BJ (cell line): ENCODE results near the gene GRIK1. TPM values are rescaled to one million over a fixed set of nuclear protein-coding genes. Genes with fewer than 3 reads are reported as not detected.

Experiments
- CTCF ChIA-PET: fragments of 350-600 bp; formaldehyde crosslinking; extraction: SDS; loops from one replicate; lab custom pipeline; 2021; ENCODE audit warnings: antibody characterized with exemption, inconsistent platforms; lab: Yijun Ruan, JAX
- POLR2A ChIA-PET: fragments of 300-600 bp; sonication (Branson Sonifier 250); formaldehyde crosslinking; extraction: SDS; loops from one replicate; lab custom pipeline; 2021; ENCODE audit warnings: antibody characterized with exemption; lab: Charles Lee
- DNase-seq: peaks from one replicate; pipeline ENCODE4 v3.0.0-alpha.2; 2011; ENCODE audit warnings: low read depth
- H3K27me3 ChIP-seq: 2 replicates; pipeline ENCODE4 v1.6.0; 2011; ENCODE audit warnings: low read length; ENCODE audit not compliant: control insufficient read depth, insufficient read depth
- H3K36me3 ChIP-seq: 2 replicates; pipeline ENCODE4 v1.5.1; 2011; ENCODE audit warnings: low read length; ENCODE audit not compliant: control insufficient read depth, insufficient read depth
- H3K4me3 ChIP-seq: 2 replicates; pipeline ENCODE4 v1.5.1; 2011; ENCODE audit warnings: low read depth, mild to moderate bottlenecking, control low read depth, low read length
- CTCF ChIP-seq: IDR thresholded peaks from 2 replicates; pipeline ENCODE4 v1.5.1; 2011; ENCODE audit warnings: low read depth, mild to moderate bottlenecking, control low read depth, inconsistent platforms, low read length, moderate library complexity; ENCODE audit not compliant: insufficient read depth
- polyA plus RNA-seq: library from polyadenylated mRNA; depleted of rRNA; stranded (reverse); fragments of >200 nt; gene quantifications from 2 replicates; pipeline ENCODE4 v1.2.3, GENCODE V29; 2011

The GRIK1 gene
- polyA plus RNA-seq, 1 experiment, result 0.04 TPM

GRCh38 chr21:29753216-29753615, 186.6 kb downstream of the GRIK1 start:
- ChIA-PET POLR2A (no interaction called here), CTCF (no interaction called here)
- no peaks in the 10 kb centered on the region for H3K36me3 ChIP-seq
- no peak for TF ChIP-seq CTCF
- H3K27me3 ChIP-seq, result no peaks in the 10 kb centered on the region
- no peak overlapping the region for H3K4me3 ChIP-seq
- no peak for DNase-seq

GRCh38 chr21:29751473-29752185, 188.2 kb downstream of the GRIK1 start:
- Histone ChIP-seq H3K4me3 (no peak overlapping the region), H3K36me3 (no peaks in the 10 kb centered on the region), H3K27me3 (no peaks in the 10 kb centered on the region)
- ChIA-PET POLR2A (no interaction called here), CTCF (interaction anchor here (0.6 to 0.8 kb wide), 2 partner anchors 51 to 289 kb away, joined by 3 read pairs; no protein-coding TSS in a partner anchor)
- TF ChIP-seq CTCF, result no peak
- DNase-seq, result no peak

- no peak for TF ChIP-seq CTCF
- H3K36me3 ChIP-seq, result no peaks in the 10 kb centered on the region
- ChIA-PET POLR2A (no interaction called here), CTCF (no interaction called here)
- no peaks in the 10 kb centered on the region for H3K27me3 ChIP-seq
- no peak overlapping the region for H3K4me3 ChIP-seq
- no peak for DNase-seq
Measured at GRCh38 chr21:29749957-29750356, 189.8 kb downstream of the GRIK1 start.

- TF ChIP-seq CTCF, result no peak
- POLR2A ChIA-PET, result no interaction called here
- CTCF ChIA-PET, result no interaction called here
- no peaks in the 10 kb centered on the region for H3K36me3 ChIP-seq
- DNase-seq, result no peak
- H3K4me3 ChIP-seq, result no peak overlapping the region
- no peaks in the 10 kb centered on the region for H3K27me3 ChIP-seq
Measured at GRCh38 chr21:29749223-29749622, 190.6 kb downstream of the GRIK1 start.

GRCh38 chr21:29748391-29749167, 191.2 kb downstream of the GRIK1 start:
- Histone ChIP-seq H3K36me3 (no peaks in the 10 kb centered on the region), H3K27me3 (no peaks in the 10 kb centered on the region), H3K4me3 (no peak overlapping the region)
- no peak for DNase-seq
- ChIA-PET POLR2A (no interaction called here), CTCF (interaction anchor here (0.8 kb wide), 1 partner anchor 14 kb away, joined by 3 read pairs; no protein-coding TSS in a partner anchor)
- no peak for TF ChIP-seq CTCF
